ENCODE results near the gene ZSCAN5C. TPM values are rescaled to one million over a fixed set of nuclear protein-coding genes. Genes with fewer than 3 reads are reported as not detected.

ZSCAN5C gene
- total and polyA plus RNA-seq, 2 of the 8 experiments (the other 6 are each of a cell fraction or from before 2014, with no cell fraction given), result not detected

- H4K20me1 ChIP-seq (replicated peaks in 1 of 2; ENCODE audit: control insufficient read depth in 1 of 2, insufficient read depth in 2 of 2, low read length in 2 of 2), result no peaks in the 10 kb centered on the region
- no peak overlapping the region for H3K4me3 ChIP-seq (ENCODE audit: extremely low read depth in 1 of 4, insufficient read depth in 2 of 4, low read depth in 3 of 4, low read length in 4 of 4)
- no peak overlapping the region for H3K27ac ChIP-seq (ENCODE audit: low read depth, low read length)
- no peak overlapping the region for H4K5ac ChIP-seq (ENCODE audit: insufficient read length, low read depth, low read length)
- H3K4me1 ChIP-seq (replicated peaks in 1 of 4; ENCODE audit: control insufficient read depth in 3 of 4, insufficient read depth in 4 of 4, low read length in 3 of 4), result peaks cover 0 to 3% (median 0%) of the 10 kb centered on the region in 4 experiments; a peak in 1 of 7 replicates
- no peak for DNase-seq (ENCODE audit: low read depth in 1 of 2, low spot score in 2 of 2)
- POLR2A ChIA-PET (ENCODE audit: partially characterized antibody), result no interaction called here
- H2BK15ac ChIP-seq (ENCODE audit: low read length), result no peak overlapping the region
- no peak overlapping the region for H2AFZ ChIP-seq (ENCODE audit: low read length)
- H4K8ac ChIP-seq (ENCODE audit: extremely low read depth, insufficient read depth, low read length), result no peak overlapping the region
- no peak overlapping the region for H2BK5ac ChIP-seq (ENCODE audit: low read depth, low read length)
- CTCF ChIA-PET (ENCODE audit: partially characterized antibody), result interaction anchor here (1.0 to 13.8 kb wide), 7 partner anchors 11 to 96 kb away, joined by 3 to 137 read pairs (median 4); partner anchors contain the start of gene EDDM13
- H3K23me2 ChIP-seq (ENCODE audit: low read depth, low read length), result no peaks in the 10 kb centered on the region
- no peak overlapping the region for H2BK20ac ChIP-seq (ENCODE audit: low read length)
- no peaks in the 10 kb centered on the region for H3K79me1 ChIP-seq (ENCODE audit: low read depth, low read length)
- no peak overlapping the region for H3K56ac ChIP-seq (replicated peaks; ENCODE audit: insufficient read length, low read depth, low read length)
- no peak overlapping the region for H2BK12ac ChIP-seq (ENCODE audit: low read depth, low read length)
- H3K79me2 ChIP-seq (ENCODE audit: control insufficient read depth in 1 of 2, insufficient read depth in 2 of 2, low read length in 2 of 2), result no peaks in the 10 kb centered on the region
- H3K4me2 ChIP-seq (ENCODE audit: insufficient read depth in 1 of 2, low read depth in 2 of 2, low read length in 2 of 2), result no peak overlapping the region
- H3K14ac ChIP-seq (ENCODE audit: insufficient read length), result no peak overlapping the region
- H3K9me3 ChIP-seq (ENCODE audit: insufficient read depth in 2 of 2, low read depth in 1 of 2, low read length in 1 of 2), result no peaks in the 10 kb centered on the region
- no peak for FAIRE-seq
- H3K23ac ChIP-seq (ENCODE audit: insufficient read length), result no peak overlapping the region
- 87% methylated on average over 17 of the region's 18 CpGs; no CpG with 5 or more reads in 1 of the 2 experiments for WGBS, 2 experiments (ENCODE audit: extremely low coverage in 1 of 2, insufficient coverage in 1 of 2, insufficient read length in 1 of 2, insufficient replicate concordance in 2 of 2, low coverage in 1 of 2, low lambda C conversion rate in 2 of 2, missing lambda C conversion rate in 1 of 2)
- H3K18ac ChIP-seq (ENCODE audit: extremely low read depth, low read length), result no peak overlapping the region
- no peak overlapping the region for H2BK120ac ChIP-seq (replicated peaks; ENCODE audit: low read depth, low read length)
- H3K9ac ChIP-seq (replicated peaks in 1 of 4; ENCODE audit: extremely low read depth in 1 of 4, low read depth in 3 of 4, low read length in 3 of 4), result no peak overlapping the region
- H3K27me3 ChIP-seq (replicated peaks in 1 of 4; ENCODE audit: control insufficient read depth in 3 of 4, extremely low read depth in 1 of 4, insufficient read depth in 3 of 4, low read length in 3 of 4), result no peaks in the 10 kb centered on the region; a peak in 1 of 7 replicates
- H3K36me3 ChIP-seq (ENCODE audit: control insufficient read depth in 2 of 4, insufficient read depth in 4 of 4, low read length in 3 of 4), result no peaks in the 10 kb centered on the region
- no peak for TF ChIP-seq EZH2 (IDR thresholded peaks at IDR 0.05; ENCODE audit: low read depth, low read length, severe bottlenecking)
- H3K4ac ChIP-seq (replicated peaks; ENCODE audit: insufficient read length, low read depth, low read length), result no peak overlapping the region
- no peak overlapping the region for H2AK5ac ChIP-seq (ENCODE audit: low read depth, low read length)
- no peak overlapping the region for H4K91ac ChIP-seq (replicated peaks; ENCODE audit: insufficient read length, low read length)
Measured at GRCh38 chr19:56176881-56177280, 25.2 kb upstream of the ZSCAN5C start.

Measured in H1 (cell line).